GM12801 (cell line): Measurements from ENCODE around the gene EPAS1.

Source experiments
- TF ChIP-seq, protein P1 (sequence below): IDR thresholded peaks from one replicate; pipeline ENCODE4 v1.5.1; 2011; ENCODE audit warnings: control low read depth; ENCODE audit not compliant: insufficient read length; ENCODE audit errors: extremely low read depth

The EPAS1 gene

DNA sequence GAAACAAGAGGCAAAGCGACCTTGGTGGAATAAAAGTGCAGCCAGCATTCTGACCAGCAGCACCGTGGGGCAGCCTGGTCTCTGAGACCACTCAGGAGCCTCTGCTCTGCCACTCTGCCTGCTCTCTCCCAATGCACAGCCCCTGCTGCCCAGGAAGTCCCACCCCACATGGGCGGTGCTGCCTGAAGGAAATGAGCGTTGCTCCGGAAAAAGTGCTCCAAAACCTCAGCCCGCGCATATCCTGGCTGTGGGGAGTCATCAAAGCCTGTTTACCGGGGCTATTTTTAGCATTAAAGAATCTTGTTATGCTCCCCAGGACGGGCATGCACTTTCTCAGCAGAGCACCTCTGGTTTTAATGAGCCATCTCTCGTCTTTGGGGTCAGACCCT lies 54.5 kb downstream of the EPAS1 start:
- TF ChIP-seq, protein P1, sequence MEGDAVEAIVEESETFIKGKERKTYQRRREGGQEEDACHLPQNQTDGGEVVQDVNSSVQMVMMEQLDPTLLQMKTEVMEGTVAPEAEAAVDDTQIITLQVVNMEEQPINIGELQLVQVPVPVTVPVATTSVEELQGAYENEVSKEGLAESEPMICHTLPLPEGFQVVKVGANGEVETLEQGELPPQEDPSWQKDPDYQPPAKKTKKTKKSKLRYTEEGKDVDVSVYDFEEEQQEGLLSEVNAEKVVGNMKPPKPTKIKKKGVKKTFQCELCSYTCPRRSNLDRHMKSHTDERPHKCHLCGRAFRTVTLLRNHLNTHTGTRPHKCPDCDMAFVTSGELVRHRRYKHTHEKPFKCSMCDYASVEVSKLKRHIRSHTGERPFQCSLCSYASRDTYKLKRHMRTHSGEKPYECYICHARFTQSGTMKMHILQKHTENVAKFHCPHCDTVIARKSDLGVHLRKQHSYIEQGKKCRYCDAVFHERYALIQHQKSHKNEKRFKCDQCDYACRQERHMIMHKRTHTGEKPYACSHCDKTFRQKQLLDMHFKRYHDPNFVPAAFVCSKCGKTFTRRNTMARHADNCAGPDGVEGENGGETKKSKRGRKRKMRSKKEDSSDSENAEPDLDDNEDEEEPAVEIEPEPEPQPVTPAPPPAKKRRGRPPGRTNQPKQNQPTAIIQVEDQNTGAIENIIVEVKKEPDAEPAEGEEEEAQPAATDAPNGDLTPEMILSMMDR, result no peak

DNA sequence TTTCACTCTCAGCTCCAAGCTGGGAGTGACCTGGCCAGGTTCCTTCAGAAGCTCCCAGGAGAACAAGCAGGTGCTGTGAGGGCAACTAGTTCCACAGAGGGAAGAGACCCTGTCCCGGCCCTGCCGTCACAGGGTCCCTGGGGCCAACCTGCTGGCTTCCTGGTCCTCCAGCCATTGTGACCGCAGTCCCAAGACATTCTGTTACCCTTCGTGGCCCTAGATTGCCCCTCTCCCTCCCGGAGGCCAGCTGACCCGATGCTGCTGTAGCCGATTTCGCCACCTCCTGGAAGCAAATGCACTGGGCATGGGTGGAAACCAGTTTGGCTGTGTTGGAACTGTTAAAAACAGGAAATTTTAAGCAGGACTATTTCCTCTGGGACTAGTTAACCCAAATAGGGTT lies 55.4 kb downstream of the EPAS1 start:
- TF ChIP-seq, protein P1, result no peak

DNA sequence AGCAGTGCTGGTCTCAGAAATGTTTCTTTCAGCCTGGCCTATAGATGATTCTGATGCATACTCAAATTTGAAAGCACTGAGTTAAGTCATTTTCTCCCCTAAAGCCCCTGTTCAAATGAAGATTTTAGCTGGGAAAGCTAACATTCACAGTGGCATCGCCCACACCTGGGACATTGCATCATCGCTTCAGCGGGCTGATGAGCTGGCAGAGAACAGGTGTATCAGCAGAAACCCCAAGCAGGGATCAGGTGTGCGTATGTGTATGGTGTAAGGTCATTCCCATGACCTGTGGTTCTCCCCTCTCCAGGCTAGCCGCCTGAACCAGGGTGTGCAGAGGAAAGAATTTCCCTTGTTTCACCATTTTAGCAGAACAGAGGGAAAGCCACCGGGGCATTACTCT lies 56.3 kb downstream of the EPAS1 start:
- TF ChIP-seq, protein P1, result no peak

DNA sequence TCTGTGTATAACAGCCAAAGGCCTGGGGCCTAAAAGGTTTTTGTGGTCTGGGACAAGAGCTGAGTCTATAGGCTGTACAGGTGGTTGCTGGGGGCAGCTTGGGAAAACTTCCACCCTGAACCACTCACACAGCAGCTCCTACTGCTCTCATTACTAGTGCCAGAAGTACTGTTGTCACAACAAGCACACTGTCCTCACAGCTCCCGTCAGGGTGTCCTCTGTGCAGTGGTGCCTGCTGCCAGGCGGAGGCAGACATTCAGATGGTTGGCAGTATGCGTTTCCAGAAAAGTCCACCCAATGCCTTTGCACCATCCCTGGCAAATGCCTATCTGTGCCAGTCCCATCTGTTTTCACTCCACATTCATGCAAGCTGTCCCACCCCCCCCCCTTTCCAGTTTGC lies 58.5 kb downstream of the EPAS1 start:
- TF ChIP-seq, protein P1, result no peak

DNA sequence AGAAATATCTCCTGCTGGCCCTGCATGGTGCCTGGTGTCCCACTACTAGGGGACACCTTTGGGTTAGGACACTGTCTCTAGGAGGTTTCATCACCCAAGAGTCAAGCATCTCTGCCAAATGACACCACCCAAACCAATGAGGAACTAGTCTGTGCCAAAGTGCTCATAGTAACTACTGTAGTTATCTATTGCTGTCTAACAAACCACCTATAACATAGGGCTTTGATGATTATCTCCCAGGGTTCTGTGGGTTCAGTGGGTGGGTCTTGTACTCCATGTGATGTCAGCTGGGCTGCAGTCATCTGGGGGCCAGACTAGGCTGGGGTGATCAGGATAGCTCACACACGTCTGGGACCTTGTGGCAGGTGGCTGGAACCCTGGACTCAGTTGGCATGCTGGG lies 59.8 kb downstream of the EPAS1 start:
- TF ChIP-seq, protein P1, result no peak

DNA sequence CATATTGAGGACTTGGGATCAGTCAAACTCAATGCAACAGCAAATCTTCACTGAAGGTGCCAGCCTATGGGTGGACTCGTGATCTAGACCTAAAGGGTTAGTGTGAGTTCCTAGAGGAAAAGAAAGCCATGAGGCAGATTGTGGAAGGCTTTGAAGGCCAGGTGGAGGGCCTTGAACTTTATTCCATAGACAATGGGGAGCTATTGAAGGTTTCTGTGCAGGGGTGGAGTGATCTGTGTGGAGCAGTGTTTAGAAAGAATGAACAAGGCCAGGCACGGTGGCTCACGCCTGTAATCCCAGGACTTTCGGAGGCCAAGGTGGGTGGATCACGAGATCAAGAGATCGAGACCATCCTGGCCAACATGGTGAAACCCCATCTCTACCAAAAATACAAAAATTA lies 61.5 kb downstream of the EPAS1 start:
- TF ChIP-seq, protein P1, result no peak

DNA sequence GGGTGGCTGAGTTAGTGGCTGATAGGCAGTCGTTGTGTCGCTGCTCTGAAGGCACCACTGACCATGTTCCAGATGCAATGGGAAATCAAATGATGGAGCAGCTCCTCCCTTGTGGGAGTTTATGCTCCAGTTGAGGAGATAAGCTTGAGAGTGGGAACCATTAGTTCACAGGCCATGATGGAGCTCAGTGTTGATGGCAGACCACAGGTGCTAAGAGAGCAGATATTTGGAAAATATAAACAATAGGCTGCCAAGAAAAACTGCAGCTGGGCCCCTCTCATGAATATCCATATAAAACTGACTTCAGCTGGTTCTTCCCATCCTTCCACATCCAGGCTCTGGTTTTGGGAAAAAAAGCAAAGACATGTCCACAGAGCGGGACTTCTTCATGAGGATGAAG lies 63.1 kb downstream of the EPAS1 start:
- TF ChIP-seq, protein P1, result no peak

DNA sequence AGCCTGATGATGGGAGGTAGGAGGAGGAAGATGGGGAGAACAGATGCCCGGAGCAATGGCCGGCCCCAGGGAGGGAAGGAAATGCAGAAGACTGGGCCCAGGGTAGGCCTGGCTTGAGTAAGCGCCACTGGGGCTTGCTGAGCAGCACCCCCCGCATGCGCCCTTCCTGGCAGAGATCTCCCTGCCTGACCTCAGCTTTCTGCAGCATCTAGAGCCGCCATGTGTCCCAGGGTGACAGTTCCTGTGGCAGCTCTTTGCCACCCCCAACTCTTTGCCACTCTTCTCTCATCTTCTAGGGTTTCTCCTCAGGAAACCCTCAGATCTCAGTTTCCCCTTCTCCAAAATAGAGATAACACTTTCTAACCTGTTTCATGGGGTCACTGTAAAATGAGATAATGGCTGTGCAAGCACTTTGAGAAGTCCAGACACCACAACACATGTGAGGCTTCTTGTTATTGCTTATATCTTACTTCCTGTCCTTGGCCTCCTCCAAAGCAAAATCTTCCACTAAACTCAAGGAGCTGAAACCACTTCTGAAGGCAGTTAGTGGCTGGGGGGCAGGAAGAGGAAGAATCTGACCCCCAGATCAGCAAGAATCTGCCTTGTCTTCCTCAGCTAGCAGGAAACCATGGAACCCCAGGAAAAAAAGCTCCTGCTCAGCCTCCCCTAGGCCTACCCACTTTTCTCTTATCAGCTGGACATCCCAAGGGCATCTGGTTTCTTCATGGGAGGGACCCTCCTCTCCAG lies 64.9 kb downstream of the EPAS1 start:
- TF ChIP-seq, protein P1, result no peak
